AG10803 (cell line): ENCODE data around the gene TNIP2.
"Not testable (repeated sequence)": the region's sequence is repeated elsewhere in the genome, so short reads cannot be mapped to it uniquely, and the experiment has no call there.

Experiments used
- DNase-seq: peaks from one replicate; pipeline ENCODE4 v3.0.0; 2010; ENCODE audit warnings: low read depth
- H3K4me3 ChIP-seq: 2 replicates; pipeline ENCODE4 v1.5.1; 2011; ENCODE audit warnings: mild to moderate bottlenecking, low read length, control low read depth
- TF ChIP-seq, protein P1 (sequence below): conservative IDR thresholded peaks from 2 replicates; pipeline ENCODE4 v1.5.1; 2011; ENCODE audit warnings: mild to moderate bottlenecking, low read length, control low read depth, inconsistent platforms

Gene TNIP2

DNA sequence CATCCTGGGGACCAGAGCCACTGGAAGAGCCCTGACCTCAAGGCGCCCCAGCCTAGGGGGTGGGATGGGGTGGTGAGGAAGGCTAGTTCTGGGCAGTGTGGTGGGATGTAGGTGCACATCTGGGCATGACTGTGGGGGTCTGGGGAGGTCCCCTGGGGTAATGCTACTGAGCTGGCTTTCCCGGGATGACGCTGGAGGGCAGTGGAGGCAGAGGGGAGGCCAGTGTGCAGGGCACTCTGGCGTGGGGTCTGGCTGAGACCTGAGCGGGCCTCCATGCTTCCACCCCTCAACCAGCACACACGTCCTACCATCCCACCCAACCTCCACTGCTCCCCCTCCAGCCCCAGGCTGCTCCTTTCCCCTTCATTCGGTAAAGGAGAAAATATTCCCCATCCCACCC lies 32.0 kb upstream of the TNIP2 start:
- no peak overlapping the region for H3K4me3 ChIP-seq
- TF ChIP-seq, protein P1, sequence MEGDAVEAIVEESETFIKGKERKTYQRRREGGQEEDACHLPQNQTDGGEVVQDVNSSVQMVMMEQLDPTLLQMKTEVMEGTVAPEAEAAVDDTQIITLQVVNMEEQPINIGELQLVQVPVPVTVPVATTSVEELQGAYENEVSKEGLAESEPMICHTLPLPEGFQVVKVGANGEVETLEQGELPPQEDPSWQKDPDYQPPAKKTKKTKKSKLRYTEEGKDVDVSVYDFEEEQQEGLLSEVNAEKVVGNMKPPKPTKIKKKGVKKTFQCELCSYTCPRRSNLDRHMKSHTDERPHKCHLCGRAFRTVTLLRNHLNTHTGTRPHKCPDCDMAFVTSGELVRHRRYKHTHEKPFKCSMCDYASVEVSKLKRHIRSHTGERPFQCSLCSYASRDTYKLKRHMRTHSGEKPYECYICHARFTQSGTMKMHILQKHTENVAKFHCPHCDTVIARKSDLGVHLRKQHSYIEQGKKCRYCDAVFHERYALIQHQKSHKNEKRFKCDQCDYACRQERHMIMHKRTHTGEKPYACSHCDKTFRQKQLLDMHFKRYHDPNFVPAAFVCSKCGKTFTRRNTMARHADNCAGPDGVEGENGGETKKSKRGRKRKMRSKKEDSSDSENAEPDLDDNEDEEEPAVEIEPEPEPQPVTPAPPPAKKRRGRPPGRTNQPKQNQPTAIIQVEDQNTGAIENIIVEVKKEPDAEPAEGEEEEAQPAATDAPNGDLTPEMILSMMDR = no peak
- DNase-seq = no peak

DNA sequence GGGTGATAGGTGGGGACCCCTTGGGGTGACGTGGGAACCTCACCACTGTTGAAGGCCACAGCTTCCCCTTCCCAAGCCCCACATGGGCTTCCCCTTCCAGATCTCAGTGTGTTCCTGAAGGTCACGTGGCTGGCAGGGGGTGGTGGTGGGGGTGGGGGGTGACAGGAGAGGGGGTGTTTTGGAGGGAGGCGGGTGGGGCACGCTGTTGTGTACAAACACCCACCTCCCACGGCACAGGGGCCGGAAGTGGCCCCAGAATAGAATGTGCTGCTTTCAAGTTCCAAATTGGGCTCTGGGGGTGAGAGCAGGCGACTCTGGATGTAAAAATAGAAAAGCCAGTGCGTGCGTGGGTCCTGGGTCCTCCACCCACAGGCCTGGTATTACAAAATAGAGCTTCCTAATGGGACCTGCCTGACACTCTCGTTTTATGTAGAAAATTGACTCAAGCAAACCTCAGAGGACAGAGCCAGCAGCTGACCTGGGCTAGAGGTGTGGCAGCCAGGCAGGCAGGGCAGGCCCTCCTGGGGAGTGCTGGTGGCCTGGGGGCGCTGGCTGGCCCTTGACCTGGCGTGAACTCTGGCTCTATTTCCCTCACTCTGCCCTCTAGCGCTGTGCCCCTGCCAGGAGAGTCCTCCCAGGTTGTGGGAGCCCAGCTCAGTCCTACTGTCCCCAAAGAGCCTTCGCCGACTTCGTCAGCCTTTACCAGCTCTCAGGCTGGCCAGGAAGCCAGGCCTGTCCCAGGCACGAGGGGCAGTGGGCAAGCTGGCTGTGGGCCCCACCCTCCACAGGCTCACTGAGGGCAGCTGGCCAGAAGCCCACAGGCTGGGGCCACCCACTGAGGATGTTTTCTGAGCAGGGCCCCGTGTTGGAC lies 31.3 kb upstream of the TNIP2 start:
- no peak overlapping the region for H3K4me3 ChIP-seq
- TF ChIP-seq, protein P1 = no peak
- DNase-seq = no peak

DNA sequence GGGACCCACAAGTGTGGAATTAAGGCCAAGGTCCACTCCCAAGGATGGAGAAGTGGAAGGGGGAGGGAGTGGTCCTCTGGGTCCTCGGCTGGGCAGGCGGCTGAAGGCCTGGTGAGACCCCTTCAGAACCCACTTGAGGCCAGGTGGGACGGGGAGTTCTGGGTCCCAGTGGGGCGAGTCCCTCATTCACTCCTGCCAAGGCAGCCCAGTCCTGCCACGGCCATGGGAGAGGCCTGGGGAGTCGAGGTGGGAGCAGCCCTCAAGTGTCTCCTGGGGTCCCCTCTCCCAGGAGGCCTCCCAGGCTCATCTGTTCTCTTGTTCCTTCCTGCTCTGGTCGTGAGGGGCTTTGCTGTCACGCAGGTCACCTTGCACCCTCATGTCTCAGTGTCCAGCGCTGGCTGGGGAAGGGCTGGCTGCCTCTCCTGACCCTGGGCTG lies 30.7 kb upstream of the TNIP2 start:
- H3K4me3 ChIP-seq = no peak overlapping the region
- DNase-seq = no peak
- TF ChIP-seq, protein P1 = no peak

DNA sequence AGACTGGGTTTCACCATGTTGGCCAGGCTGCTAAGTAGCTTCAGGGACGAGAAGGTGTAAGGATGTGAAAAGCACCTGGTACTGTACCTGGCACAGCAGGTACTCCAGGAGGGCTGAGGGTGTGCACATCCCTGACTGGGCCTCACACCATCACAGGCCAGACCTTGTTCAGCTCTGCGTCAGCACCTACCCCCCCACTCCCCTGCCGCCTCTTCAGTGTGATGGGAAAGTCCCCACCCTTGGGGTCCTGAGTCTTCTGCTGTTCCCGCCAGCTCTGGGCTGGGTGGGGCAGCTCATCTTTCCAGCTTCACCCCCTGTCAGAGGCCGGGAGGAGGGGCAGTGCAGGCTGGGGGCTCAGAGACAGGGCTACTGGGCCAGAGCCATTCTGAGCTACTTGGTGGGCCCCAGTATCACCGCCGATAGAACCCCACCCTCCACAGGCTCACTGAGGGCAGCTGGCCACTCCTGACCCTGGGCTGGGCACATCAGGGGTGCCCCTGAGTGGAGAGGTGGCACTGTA lies 30.1 kb upstream of the TNIP2 start:
- TF ChIP-seq, protein P1 = no peak
- DNase-seq = no peak
- H3K4me3 ChIP-seq = no peak overlapping the region

GRCh38 chr4:2785613-2786012 lies 29.5 kb upstream of the TNIP2 start:
- TF ChIP-seq, protein P1 = no peak
- no peak for DNase-seq
- H3K4me3 ChIP-seq = no peak overlapping the region

- TF ChIP-seq, protein P1 = no peak
- DNase-seq = no peak
These were observed 27.7 kb upstream of the TNIP2 start for GRCh38 chr4:2783790-2784189.

DNA sequence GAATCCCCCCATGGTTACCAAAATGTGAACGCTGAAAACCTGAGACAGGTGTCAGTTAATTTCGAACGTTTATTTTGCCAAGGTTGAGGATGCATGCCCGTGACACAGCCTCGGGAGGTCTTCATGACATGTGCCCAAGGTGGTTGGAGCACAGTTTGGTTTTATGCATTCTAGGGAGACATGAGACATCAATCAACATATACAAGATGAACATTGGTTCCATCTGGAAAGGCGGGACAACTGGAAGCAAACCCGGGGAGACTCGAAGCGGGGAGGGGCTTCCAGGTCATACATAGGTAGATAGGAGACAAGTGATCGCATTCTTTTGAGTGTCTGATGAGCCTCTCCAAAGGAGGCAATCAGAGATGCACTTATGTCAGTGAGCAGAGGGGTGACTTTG lies 25.8 kb upstream of the TNIP2 start:
- no peak for DNase-seq
- TF ChIP-seq, protein P1 = no peak

More at GRCh38 chr4:2783790-2784189, 27.7 kb upstream of the TNIP2 start:
- no peak overlapping the region for H3K4me3 ChIP-seq

GRCh38 chr4:2780643-2781042 lies 24.5 kb upstream of the TNIP2 start:
- not testable (repeated sequence) for H3K4me3 ChIP-seq, DNase-seq

More for the DNA sequence above, 25.8 kb upstream of the TNIP2 start:
- H3K4me3 ChIP-seq = no peak overlapping the region
